GM21381 (cell line): ENCODE results near the gene LBP.
"Not testable (repeated sequence)": the region's sequence is repeated elsewhere in the genome, so short reads cannot be mapped to it uniquely, and the experiment has no call there.

Experiments used
- ATAC-seq: cut with Tn5 transposase; IDR thresholded peaks from one replicate; pipeline ENCODE4 v1.9.1; 2021; ENCODE audit warnings: mild to moderate bottlenecking, moderate library complexity; ENCODE audit not compliant: unreplicated experiment

The LBP gene

GRCh38 chr20:38320221-38320620, 26.1 kb upstream of the LBP start:
- no peak for ATAC-seq

DNA sequence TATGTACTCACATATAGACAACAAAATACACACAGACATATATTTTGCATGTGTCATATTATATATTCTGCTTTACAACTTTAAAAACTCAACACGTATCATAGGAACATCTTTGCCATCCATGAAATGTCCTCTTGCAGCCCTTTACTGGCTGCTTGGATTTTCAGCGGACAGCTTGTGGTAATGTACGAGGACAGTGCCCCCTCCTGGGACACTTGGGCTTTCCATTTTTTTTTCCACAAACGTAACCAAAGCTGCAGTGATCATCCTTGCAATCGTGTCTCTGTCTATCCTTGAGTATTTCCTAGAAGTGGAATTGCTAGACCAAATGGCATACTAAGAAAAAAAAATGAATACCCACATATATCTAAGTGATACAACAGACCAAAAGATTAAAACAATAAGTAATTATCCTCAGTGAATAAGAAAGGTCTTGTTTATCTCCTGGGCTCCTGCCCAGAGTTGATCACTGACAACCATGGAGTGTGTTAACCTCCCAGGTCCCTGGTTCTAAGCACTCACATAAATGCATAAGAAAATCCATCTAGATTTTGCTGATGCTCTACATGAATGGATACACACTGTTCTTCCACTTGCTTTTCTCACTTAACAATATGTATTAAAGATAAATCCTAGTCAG, 24.2 kb upstream of the LBP start:
- no peak for ATAC-seq

DNA sequence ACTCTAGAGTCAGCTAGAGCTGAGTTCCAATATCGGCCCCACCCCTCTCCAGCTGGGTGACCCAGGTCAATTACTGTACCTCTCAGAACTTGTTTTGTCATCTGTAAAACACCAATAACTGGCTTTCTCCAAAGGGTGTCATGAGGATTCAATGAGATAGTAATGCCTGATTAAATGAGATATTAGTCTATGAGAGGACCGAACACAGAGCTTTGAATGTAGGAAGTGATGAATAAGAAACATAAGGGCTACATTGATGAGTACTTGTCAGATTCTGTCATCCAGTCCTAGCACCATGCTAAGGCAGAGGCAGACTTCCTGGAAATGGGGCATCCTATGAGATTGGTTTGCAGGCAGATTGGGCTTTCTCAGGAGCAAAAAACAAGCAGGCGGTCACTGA, 22.1 kb upstream of the LBP start:
- ATAC-seq = no peak

GRCh38 chr20:38325167-38325566, 21.1 kb upstream of the LBP start:
- no peak for ATAC-seq

DNA sequence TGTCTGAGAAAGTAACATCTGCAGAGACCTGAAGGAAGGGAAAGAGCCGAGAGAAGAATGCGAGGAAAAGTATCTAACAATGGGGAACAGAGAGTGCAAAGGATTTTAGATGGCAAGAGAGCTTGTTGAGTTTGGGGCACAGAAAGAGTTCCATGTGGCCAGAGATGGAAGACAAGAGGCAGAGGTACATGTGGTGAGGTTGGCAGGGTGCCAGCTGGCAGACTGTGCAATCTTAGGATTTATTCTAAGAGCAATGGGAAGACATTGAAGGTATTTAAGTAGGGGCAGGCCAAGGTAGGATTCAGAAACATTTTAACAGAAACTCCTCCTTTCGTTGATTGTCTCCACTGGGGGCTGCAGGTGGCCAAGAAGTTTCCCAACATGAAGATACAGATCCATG, 20.4 kb upstream of the LBP start:
- ATAC-seq = no peak

- no peak for ATAC-seq
Observed at GRCh38 chr20:38326309-38326708, 20.0 kb upstream of the LBP start.

DNA sequence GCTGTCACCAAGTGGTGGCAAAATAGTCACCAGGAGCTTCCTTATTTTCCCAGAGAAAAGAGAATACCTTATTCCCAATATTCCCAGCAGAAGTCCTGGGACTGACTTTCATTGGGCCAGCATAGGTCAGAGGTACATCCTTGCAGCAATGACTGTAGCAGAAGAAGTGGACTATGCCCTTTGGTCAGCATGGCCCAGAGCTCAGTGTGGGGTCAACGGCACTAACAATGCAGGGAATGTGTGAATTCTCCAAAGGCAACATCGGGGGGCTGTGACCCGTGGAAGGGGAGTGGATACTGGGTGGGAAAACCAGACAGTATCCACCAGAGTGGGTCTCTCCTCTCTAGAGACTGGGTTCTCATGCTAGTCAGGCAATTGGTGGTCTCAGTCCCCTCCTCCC, 15.6 kb upstream of the LBP start:
- no peak for ATAC-seq

- ATAC-seq = no peak
Observed at GRCh38 chr20:38331245-38331644, 15.0 kb upstream of the LBP start.

DNA sequence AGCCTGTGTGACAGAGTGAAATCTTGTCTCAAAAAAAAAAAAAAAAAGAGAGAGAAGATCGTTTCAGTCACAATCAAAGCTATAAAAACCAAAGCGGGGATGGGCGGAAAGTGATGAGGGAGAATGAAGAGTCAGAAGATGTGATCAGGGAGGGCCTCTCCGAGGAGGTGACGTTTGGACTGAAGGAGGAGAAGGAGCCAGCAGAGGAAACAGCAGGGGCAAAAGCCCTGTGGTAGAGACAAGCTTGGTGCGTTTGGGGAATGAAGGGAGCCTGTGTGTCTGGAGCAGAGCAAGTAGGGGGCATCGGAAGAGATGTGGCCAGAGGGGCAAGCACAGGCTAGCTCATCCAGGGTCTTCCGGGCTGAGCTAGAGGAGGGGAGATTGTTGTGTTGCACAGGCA, 14.5 kb upstream of the LBP start:
- no peak for ATAC-seq

- ATAC-seq = no peak
Observed at GRCh38 chr20:38334016-38334415, 12.3 kb upstream of the LBP start.

GRCh38 chr20:38336726-38337125, 9.6 kb upstream of the LBP start:
- ATAC-seq = no peak

- no peak for ATAC-seq
Observed at GRCh38 chr20:38337561-38338140, 8.6 kb upstream of the LBP start.

DNA sequence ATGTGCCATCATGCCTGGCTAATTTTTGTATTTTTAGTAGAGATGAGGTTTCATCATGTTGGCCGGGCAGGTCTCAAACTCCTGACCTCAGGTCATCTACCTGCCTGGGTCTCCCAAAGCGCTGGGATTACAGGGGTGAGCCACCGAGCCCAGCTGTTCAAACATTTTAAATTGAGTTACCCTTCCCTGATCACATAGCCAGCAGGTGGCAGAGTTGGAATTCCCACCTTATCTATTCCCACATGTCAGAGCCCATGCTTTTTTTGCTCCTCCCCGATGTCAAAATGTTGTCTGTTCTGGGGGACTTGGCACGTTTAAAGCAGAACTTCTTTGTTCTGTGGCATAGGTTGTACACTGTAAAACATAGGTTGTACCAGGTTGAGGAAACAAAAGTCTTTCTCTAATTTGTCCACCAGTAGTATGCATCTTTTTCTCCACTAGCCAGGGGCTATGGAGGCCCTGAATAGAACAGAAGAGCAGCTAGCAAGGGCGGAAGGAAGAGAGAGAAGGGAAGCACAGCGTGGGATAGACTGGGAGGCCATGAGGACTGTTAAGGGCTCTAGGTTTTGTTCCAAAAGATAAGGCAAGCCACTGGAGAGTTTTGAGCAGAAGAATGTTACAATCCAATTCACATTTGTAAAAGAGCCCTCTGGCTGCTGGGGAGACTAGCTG, 7.3 kb upstream of the LBP start:
- no peak for ATAC-seq

DNA sequence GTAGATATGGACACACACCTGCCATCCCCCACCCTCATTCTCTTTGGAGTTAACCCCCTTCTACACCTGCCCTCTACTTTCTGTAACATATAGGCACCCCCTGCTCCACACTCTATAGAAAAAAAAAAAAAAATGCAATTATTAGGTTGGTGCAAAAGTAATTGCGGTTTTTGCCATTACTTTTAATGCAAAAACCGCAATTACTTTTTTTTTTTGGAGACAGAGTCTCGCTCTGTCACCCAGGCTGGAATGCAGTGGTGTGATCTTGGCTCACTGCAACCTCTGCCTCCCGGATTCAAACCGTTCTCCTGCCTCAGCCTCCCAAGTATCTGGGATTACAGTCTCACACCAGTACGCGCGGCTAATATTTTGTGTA, 6.8 kb upstream of the LBP start:
- ATAC-seq = not testable (repeated sequence)

DNA sequence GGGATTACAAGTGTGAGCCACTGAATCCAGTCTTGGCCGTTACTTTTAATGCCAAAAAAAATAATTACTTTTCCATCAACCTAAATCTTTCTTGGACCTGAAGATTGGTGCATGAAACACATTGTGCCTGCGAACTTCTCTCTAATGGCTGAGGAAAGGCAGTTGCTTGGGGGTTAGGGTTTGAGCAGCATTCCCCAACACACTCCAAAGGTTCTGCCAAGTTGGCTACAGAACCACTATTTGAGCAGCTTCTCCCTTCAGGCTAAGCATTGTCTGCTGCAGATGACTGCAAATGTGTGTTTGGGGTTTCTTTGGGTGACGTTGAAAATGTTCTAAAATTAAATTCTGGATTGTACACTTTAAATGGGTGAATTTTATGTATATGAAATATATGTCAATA, 6.3 kb upstream of the LBP start:
- ATAC-seq = no peak

DNA sequence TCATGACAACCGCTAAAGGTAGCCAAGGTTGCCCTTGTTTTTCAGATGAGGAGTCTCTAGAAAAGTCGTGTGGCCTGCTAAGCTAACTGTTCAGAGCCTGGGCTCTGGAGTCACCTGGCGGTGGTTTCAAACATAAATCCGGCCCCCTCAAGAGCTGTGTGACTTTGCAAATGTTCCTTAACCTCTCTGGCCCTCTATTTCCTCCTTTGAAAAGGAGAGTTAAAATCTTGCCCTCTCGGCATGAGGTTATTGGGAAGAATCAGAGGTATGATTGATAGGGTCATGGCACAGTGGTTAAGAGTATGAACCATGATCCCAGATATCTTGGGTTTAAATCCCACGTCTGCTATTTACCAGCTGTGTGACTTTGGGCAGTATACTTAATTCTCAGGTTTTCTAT, 5.6 kb upstream of the LBP start:
- ATAC-seq = no peak

- no peak for ATAC-seq
Observed at GRCh38 chr20:38342216-38342615, 4.1 kb upstream of the LBP start.

GRCh38 chr20:38342713-38343310, 3.5 kb upstream of the LBP start:
- ATAC-seq = no peak

- no peak for ATAC-seq
Observed at GRCh38 chr20:38343311-38344106, 2.8 kb upstream of the LBP start.

GRCh38 chr20:38344107-38344701, 2.1 kb upstream of the LBP start:
- ATAC-seq = no peak

DNA sequence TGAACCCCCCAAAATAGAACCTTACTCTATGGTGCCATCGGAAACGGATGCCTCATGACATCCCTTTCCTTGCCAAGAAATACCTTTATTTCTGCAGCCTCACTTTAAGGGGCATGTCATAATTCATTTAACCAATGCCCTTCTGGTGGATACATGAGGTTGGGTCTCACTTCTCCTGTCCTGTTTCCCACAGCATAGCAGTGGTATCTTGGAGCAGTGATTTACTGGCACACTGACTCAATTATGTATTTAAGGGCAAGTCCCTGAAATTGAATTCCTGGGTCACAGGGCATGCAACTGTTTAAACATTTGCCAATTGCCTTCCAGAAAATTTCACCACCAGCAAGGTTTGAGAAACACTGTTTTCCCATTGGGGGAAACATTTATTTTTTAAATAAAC, 639 bp upstream of the LBP start:
- ATAC-seq = no peak
